ENCODE data around the gene BRD3. TPM values are rescaled to one million over a fixed set of nuclear protein-coding genes. Genes with fewer than 3 reads are reported as not detected.

BRD3 gene
- total RNA-seq, 1 donor from 2014 or later = 39.6 TPM

DNA sequence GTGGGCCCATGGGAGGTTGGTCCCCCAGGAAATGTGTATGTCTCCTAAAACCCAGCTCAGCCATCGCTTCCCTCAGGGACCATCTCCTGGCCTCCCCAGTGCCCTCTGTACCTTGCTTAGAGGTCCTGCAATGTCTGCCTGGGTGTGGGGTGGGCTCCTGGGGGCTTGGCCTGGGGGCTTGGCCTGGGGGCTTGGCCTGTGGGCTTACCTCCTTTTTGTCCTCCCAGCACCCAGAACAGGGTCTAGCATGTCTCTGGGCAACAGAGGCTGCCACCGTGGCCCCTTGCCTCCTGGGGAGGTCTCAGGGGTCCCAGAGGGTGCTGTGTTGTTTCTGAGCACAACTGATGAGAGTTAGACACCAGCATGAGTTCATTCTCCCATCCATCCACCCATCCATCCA, 65.0 kb downstream of the BRD3 start:
- H3K27ac ChIP-seq (ENCODE audit: low read depth, low read length) = no peak overlapping the region
- Mint-ChIP-seq H3K27me3 (ENCODE audit: low read depth, unreplicated experiment) (peaks cover 38% of the 10 kb centered on the region), H3K36me3 (ENCODE audit: low read depth, unreplicated experiment) (no peaks in the 10 kb centered on the region), H3K4me1 (ENCODE audit: low read depth, unreplicated experiment) (no peaks in the 10 kb centered on the region), H3K9me3 (ENCODE audit: unreplicated experiment) (peaks cover 4% of the 10 kb centered on the region), H3K27ac (ENCODE audit: unreplicated experiment) (no peak overlapping the region), H3K4me3 (ENCODE audit: unreplicated experiment) (no peak overlapping the region)
- H3K9me3 ChIP-seq (ENCODE audit: insufficient read depth, low read depth, low read length) = no peaks in the 10 kb centered on the region
- H3K79me2 ChIP-seq (ENCODE audit: insufficient read depth, low read length) = no peaks in the 10 kb centered on the region
- no peak for TF ChIP-seq EZH2 (IDR thresholded peaks at IDR 0.05; ENCODE audit: insufficient read depth, low read length)
- TF ChIP-seq, protein P1, sequence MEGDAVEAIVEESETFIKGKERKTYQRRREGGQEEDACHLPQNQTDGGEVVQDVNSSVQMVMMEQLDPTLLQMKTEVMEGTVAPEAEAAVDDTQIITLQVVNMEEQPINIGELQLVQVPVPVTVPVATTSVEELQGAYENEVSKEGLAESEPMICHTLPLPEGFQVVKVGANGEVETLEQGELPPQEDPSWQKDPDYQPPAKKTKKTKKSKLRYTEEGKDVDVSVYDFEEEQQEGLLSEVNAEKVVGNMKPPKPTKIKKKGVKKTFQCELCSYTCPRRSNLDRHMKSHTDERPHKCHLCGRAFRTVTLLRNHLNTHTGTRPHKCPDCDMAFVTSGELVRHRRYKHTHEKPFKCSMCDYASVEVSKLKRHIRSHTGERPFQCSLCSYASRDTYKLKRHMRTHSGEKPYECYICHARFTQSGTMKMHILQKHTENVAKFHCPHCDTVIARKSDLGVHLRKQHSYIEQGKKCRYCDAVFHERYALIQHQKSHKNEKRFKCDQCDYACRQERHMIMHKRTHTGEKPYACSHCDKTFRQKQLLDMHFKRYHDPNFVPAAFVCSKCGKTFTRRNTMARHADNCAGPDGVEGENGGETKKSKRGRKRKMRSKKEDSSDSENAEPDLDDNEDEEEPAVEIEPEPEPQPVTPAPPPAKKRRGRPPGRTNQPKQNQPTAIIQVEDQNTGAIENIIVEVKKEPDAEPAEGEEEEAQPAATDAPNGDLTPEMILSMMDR (IDR thresholded peaks at IDR 0.05; ENCODE audit: insufficient read depth, low read depth, low read length) = no peak
- no peak overlapping the region for H3K9ac ChIP-seq (ENCODE audit: low read length)
- H3K4me3 ChIP-seq (ENCODE audit: insufficient read depth, low read depth, low read length) = no peak overlapping the region
- H2AFZ ChIP-seq (ENCODE audit: low read depth, low read length) = no peak overlapping the region
- FAIRE-seq (no peak), DNase-seq (ENCODE audit: low read depth) (no peak)
- no peaks in the 10 kb centered on the region for H3K27me3 ChIP-seq (ENCODE audit: insufficient read depth, low read length)
- no peaks in the 10 kb centered on the region for H4K20me1 ChIP-seq (ENCODE audit: insufficient read depth, low read length)
- H3K4me1 ChIP-seq (ENCODE audit: insufficient read depth, low read length) = peaks cover 5% of the 10 kb centered on the region
- H3K4me2 ChIP-seq (ENCODE audit: low read length) = no peak overlapping the region
- H3K36me3 ChIP-seq (ENCODE audit: insufficient read depth, low read length) = no peaks in the 10 kb centered on the region

DNA sequence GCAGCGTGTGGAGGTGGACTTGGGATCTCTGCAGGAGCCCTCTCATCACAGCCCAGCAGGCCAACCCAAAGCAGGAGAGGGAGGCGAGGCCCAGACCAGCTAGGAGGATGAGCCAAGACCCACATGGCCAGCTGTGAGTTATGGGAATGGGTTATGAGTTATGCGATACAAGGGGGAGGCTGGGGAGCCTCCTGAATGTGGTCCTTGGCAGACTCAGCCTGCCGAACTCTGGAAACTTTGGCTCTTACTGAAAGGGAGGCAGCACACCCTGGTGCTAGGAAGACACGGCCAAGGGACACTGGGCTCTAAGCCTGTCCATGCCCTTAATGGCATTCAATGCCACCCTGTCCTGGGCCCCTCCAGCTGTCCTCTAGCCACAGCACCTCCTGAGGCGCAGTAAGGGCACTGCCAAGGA, 68.0 kb downstream of the BRD3 start:
- DNase-seq (ENCODE audit: low read depth) (no peak), FAIRE-seq (no peak)
- H3K4me3 ChIP-seq (ENCODE audit: insufficient read depth, low read depth, low read length) = no peak overlapping the region
- Mint-ChIP-seq H3K4me3 (ENCODE audit: unreplicated experiment) (no peak overlapping the region), H3K27me3 (ENCODE audit: low read depth, unreplicated experiment) (peaks cover 34% of the 10 kb centered on the region), H3K4me1 (ENCODE audit: low read depth, unreplicated experiment) (peaks cover 2% of the 10 kb centered on the region), H3K27ac (ENCODE audit: unreplicated experiment) (no peak overlapping the region), H3K9me3 (ENCODE audit: unreplicated experiment) (peaks cover 4% of the 10 kb centered on the region), H3K36me3 (ENCODE audit: low read depth, unreplicated experiment) (no peaks in the 10 kb centered on the region)
- H3K9ac ChIP-seq (ENCODE audit: low read length) = no peak overlapping the region
- no peak overlapping the region for H2AFZ ChIP-seq (ENCODE audit: low read depth, low read length)
- H3K4me2 ChIP-seq (ENCODE audit: low read length) = no peak overlapping the region
- TF ChIP-seq EZH2 (IDR thresholded peaks at IDR 0.05; ENCODE audit: insufficient read depth, low read length) = no peak
- TF ChIP-seq, protein P1 (IDR thresholded peaks at IDR 0.05; ENCODE audit: insufficient read depth, low read depth, low read length) = no peak
- no peaks in the 10 kb centered on the region for H3K9me3 ChIP-seq (ENCODE audit: insufficient read depth, low read depth, low read length)
- H4K20me1 ChIP-seq (ENCODE audit: insufficient read depth, low read length) = no peaks in the 10 kb centered on the region
- H3K27ac ChIP-seq (ENCODE audit: low read depth, low read length) = no peak overlapping the region
- H3K27me3 ChIP-seq (ENCODE audit: insufficient read depth, low read length) = no peaks in the 10 kb centered on the region
- H3K4me1 ChIP-seq (ENCODE audit: insufficient read depth, low read length) = peaks cover 10% of the 10 kb centered on the region
- H3K36me3 ChIP-seq (ENCODE audit: insufficient read depth, low read length) = no peaks in the 10 kb centered on the region
- no peaks in the 10 kb centered on the region for H3K79me2 ChIP-seq (ENCODE audit: insufficient read depth, low read length)

DNA sequence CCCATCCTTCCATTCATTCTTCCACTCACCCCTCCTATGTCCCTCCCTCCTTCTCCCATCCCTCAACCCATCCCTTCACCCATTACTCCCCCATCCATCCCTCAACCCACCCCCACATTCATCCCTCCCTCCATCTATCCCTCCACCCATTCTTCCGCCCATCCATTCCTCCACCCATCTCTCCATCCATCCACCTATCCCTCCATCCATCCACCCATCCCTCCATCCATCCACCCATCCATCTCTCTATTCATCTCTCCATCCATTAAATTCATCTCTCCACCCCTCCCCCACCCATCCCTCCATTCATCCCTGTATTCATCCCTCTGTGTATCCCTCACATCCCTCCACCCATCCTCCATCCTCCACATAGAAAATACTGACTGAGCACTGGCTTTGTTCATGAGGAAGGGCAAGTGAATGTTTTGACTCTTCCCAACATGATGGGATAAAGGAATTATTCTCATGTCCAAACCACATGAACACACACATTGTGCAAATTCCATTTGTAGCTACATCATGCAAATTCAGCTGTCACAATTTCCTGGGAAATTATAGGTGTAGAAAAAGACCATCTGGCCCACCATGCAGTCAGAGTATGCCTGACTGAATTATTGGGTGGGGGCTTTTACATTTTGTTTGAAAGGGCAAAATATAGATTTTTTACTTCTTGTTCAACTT, 68.8 kb downstream of the BRD3 start:
- Histone ChIP-seq H3K4me3 (ENCODE audit: insufficient read depth, low read depth, low read length) (no peak overlapping the region), H3K27ac (ENCODE audit: low read depth, low read length) (no peak overlapping the region), H3K9me3 (ENCODE audit: insufficient read depth, low read depth, low read length) (no peaks in the 10 kb centered on the region), H3K79me2 (ENCODE audit: insufficient read depth, low read length) (no peaks in the 10 kb centered on the region), H3K27me3 (ENCODE audit: insufficient read depth, low read length) (no peaks in the 10 kb centered on the region), H3K4me1 (ENCODE audit: insufficient read depth, low read length) (peaks cover 14% of the 10 kb centered on the region), H2AFZ (ENCODE audit: low read depth, low read length) (no peak overlapping the region), H4K20me1 (ENCODE audit: insufficient read depth, low read length) (peaks cover 7% of the 10 kb centered on the region), H3K9ac (ENCODE audit: low read length) (no peak overlapping the region), H3K4me2 (ENCODE audit: low read length) (peak overlapping the region; percentile 19), H3K36me3 (ENCODE audit: insufficient read depth, low read length) (no peaks in the 10 kb centered on the region)
- TF ChIP-seq, protein P1 (IDR thresholded peaks at IDR 0.05; ENCODE audit: insufficient read depth, low read depth, low read length) = no peak
- TF ChIP-seq EZH2 (IDR thresholded peaks at IDR 0.05; ENCODE audit: insufficient read depth, low read length) = no peak
- FAIRE-seq (no peak), DNase-seq (ENCODE audit: low read depth) (peak; percentile 74)
- no peak overlapping the region for H3K4me3 Mint-ChIP-seq (ENCODE audit: unreplicated experiment)
- peaks cover 2% of the 10 kb centered on the region for H3K4me1 Mint-ChIP-seq (ENCODE audit: low read depth, unreplicated experiment)
- peaks cover 31% of the 10 kb centered on the region for H3K27me3 Mint-ChIP-seq (ENCODE audit: low read depth, unreplicated experiment)
- peaks cover 4% of the 10 kb centered on the region for H3K9me3 Mint-ChIP-seq (ENCODE audit: unreplicated experiment)
- H3K36me3 Mint-ChIP-seq (ENCODE audit: low read depth, unreplicated experiment) = no peaks in the 10 kb centered on the region
- no peak overlapping the region for H3K27ac Mint-ChIP-seq (ENCODE audit: unreplicated experiment)

All from astrocyte (in vitro differentiated cells and primary cell).